Upper lobe of left lung (tissue), 6 donors: ENCODE measurements around the gene KAZN. TPM values are rescaled to one million over a fixed set of nuclear protein-coding genes. Genes with fewer than 3 reads are reported as not detected.

Source experiments
- ATAC-seq, 2 donors: fragments of 200-7000 bp; cut with Tn5 transposase; one replicate each; pipeline ENCODE4 v1.9.1; 2022; ENCODE audit warnings: mild to moderate bottlenecking in 2 of 2, moderate library complexity in 2 of 2; ENCODE audit not compliant: low FRiP score in 2 of 2
- DNase-seq, 2 donors: peaks; one replicate each; pipeline ENCODE4 v3.0.0-alpha.2; 2019 to 2020
- H3K27ac ChIP-seq, 4 donors: fragments of 200-600 bp; sonication (generic); one replicate each; pipeline ENCODE4 v1.5.1; 2016 to 2019
- H3K27me3 ChIP-seq, 4 donors: fragments of 200-600 bp; sonication (generic); one replicate each; pipeline ENCODE4 v1.5.1; 2017 to 2019
- H3K36me3 ChIP-seq, 4 donors: fragments of 200-600 bp; sonication (generic); one replicate each; pipeline ENCODE4 v1.5.1; 2016 to 2019
- H3K4me1 ChIP-seq, 4 donors: fragments of 200-600 bp; sonication (generic); one replicate each; pipeline ENCODE4 v1.5.1; 2018 to 2019
- H3K4me3 ChIP-seq, 4 donors: fragments of 200-600 bp; sonication (generic); one replicate each; pipeline ENCODE4 v1.5.1; 2017 to 2019; ENCODE audit warnings: mild to moderate bottlenecking in 2 of 4, moderate library complexity in 1 of 4
- H3K9me3 ChIP-seq, 4 donors: fragments of 200-600 bp; sonication (generic); one replicate each; pipeline ENCODE4 v1.5.1; 2018 to 2019
- EP300 ChIP-seq, 4 donors: sonication (generic); formaldehyde crosslinking; IDR thresholded peaks; one replicate each; pipeline ENCODE4 v1.5.1; 2017; ENCODE audit warnings: antibody characterized with exemption in 4 of 4, control low read depth in 2 of 4
- POLR2A ChIP-seq, 4 donors: fragments of 450-650 bp; IDR thresholded peaks; one replicate each; pipeline ENCODE4 v1.5.1; 2016 to 2017; ENCODE audit warnings: antibody characterized with exemption in 4 of 4, mild to moderate bottlenecking in 2 of 4
- POLR2AphosphoS5 ChIP-seq, 2 donors: sonication (generic); formaldehyde crosslinking; IDR thresholded peaks; one replicate each; pipeline ENCODE4 v1.5.1; 2017; ENCODE audit warnings: antibody characterized with exemption in 2 of 2
- WGBS, 2 donors: methylation state at CpG; one replicate each; pipeline ENCODE4 v1.1.5; 2017 to 2018; 5-methylcytosine and 5-hydroxymethylcytosine counted together
- total RNA-seq, 6 donors: library from RNA; depleted of rRNA in 4 of 6; stranded (reverse); fragments of >200 nt in 4 of 6; gene quantifications; one replicate each; pipeline versions ENCODE4 v1.1.0 to v1.2.1, GENCODE V29; 2016 to 2021
- TF ChIP-seq, protein P1 (sequence below), 6 experiments: fragments of 450-650 bp in 4 of 6; fragments of 200-600 bp in 2 of 6; sonication (generic) in 2 of 6; IDR thresholded peaks; one replicate each; pipeline ENCODE4 v1.5.1; 2016 to 2019; ENCODE audit warnings: antibody characterized with exemption in 6 of 6
- donor health status: DM: no; HTN: no; CAD: no; lungs with moderate emphysema.
- donor health status: DM: no; HTN: yes; CAD: no; lungs with severe emphysema.

KAZN gene
- total RNA-seq, 6 donors from 2014 or later, result 11.5 to 30.0 (median 17.6) TPM

DNA sequence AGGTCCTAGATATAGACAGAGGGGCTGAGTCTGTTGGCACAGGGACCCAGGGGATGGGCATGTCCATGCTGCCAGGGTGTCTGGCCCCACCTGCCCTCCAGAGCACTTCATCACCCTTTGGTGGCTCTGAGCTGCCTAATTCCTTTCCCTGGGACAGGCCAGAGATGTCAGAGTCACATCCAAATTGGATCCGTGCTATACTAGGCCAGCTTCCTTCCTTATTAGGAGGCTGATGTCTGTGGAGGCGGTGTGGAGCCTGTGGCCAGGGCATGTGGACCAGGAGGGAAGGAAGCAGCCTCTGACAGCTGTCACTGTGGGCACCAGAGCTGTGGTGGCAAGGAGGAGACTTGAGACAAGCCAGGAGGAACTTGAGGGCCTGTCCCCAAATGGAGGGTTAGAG is 477.3 kb downstream of the KAZN start:
- TF ChIP-seq POLR2AphosphoS5 (IDR thresholded peaks at IDR 0.05), result peak in 1 of 2 donors; percentile 19
- TF ChIP-seq EP300 (IDR thresholded peaks at IDR 0.05), result no peak
- Histone ChIP-seq H3K27me3 (no peaks in the 10 kb centered on the region), H3K27ac (peak overlapping the region in 3 of 4 donors; percentile 25 to 35 (median 27)), H3K36me3 (no peaks in the 10 kb centered on the region), H3K4me1 (peaks cover 0 to 7% (median 3%) of the 10 kb centered on the region in 4 donors), H3K4me3 (no peak overlapping the region), H3K9me3 (no peaks in the 10 kb centered on the region)
- DNase-seq, result no peak
- WGBS, 2 donors, result 43 to 45% methylated on average over 2 of the region's 2 CpGs
- no peak for ATAC-seq

DNA sequence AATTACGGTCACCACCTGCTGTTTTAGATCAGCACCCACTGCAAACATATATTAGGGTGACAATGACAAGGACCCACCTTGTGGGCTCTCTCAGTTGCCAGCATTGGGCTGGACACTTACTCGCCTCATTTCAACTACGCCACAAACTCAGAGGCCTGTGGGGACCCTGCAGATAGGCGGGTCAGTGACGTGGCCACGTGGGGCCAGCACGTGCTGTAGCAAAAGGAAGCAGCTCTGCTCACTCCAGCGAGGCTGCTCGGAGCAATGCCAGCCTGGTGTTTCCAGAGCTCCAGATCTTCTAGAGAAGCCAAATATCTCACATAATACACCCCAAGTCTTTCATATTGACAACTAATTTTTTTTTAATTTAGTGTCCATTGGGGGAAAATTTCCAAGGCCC is 478.3 kb downstream of the KAZN start:
- ATAC-seq (no peak), DNase-seq (no peak)
- Histone ChIP-seq H3K27ac (no peak overlapping the region), H3K36me3 (no peaks in the 10 kb centered on the region), H3K4me3 (no peak overlapping the region), H3K9me3 (no peaks in the 10 kb centered on the region), H3K4me1 (peaks cover 0 to 7% (median 3%) of the 10 kb centered on the region in 4 donors), H3K27me3 (no peaks in the 10 kb centered on the region)
- WGBS, 2 donors, result 82 to 90% methylated on average over 8 to 9 of the region's 9 CpGs
- no peak for TF ChIP-seq POLR2A (IDR thresholded peaks at IDR 0.05)
- TF ChIP-seq, protein P1, sequence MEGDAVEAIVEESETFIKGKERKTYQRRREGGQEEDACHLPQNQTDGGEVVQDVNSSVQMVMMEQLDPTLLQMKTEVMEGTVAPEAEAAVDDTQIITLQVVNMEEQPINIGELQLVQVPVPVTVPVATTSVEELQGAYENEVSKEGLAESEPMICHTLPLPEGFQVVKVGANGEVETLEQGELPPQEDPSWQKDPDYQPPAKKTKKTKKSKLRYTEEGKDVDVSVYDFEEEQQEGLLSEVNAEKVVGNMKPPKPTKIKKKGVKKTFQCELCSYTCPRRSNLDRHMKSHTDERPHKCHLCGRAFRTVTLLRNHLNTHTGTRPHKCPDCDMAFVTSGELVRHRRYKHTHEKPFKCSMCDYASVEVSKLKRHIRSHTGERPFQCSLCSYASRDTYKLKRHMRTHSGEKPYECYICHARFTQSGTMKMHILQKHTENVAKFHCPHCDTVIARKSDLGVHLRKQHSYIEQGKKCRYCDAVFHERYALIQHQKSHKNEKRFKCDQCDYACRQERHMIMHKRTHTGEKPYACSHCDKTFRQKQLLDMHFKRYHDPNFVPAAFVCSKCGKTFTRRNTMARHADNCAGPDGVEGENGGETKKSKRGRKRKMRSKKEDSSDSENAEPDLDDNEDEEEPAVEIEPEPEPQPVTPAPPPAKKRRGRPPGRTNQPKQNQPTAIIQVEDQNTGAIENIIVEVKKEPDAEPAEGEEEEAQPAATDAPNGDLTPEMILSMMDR (IDR thresholded peaks at IDR 0.05), result no peak
- TF ChIP-seq EP300 (IDR thresholded peaks at IDR 0.05), result no peak
- TF ChIP-seq POLR2AphosphoS5 (IDR thresholded peaks at IDR 0.05), result no peak

DNA sequence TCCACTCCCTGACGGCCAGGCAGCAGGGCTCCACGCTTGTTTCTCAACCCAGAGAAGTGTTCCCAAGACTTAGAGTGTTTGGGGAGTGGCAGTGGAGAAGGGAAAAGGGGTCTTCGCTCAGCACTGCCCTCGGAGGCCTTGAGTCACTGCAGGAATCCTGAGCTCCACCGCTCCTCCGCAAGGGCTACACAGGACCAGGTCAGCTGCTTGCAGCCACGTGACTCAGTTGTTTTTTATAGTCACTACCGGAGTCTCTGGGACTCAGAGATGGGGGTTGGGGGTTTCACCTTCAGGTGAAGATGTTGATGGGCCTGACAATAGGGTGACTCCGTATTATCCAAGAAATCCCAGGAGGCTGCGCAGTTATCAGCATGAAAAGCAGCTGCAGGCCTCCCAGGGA is 478.9 kb downstream of the KAZN start:
- DNase-seq (no peak), ATAC-seq (no peak)
- Histone ChIP-seq H3K36me3 (no peaks in the 10 kb centered on the region), H3K27ac (no peak overlapping the region), H3K4me1 (peaks cover 0 to 7% (median 3%) of the 10 kb centered on the region in 4 donors), H3K4me3 (no peak overlapping the region), H3K27me3 (no peaks in the 10 kb centered on the region), H3K9me3 (no peaks in the 10 kb centered on the region)
- TF ChIP-seq POLR2AphosphoS5 (IDR thresholded peaks at IDR 0.05) (no peak), EP300 (IDR thresholded peaks at IDR 0.05) (no peak), POLR2A (IDR thresholded peaks at IDR 0.05) (no peak)
- TF ChIP-seq, protein P1 (IDR thresholded peaks at IDR 0.05), result no peak
- 88 to 90% methylated on average over 10 of the region's 10 CpGs for WGBS, 2 donors

DNA sequence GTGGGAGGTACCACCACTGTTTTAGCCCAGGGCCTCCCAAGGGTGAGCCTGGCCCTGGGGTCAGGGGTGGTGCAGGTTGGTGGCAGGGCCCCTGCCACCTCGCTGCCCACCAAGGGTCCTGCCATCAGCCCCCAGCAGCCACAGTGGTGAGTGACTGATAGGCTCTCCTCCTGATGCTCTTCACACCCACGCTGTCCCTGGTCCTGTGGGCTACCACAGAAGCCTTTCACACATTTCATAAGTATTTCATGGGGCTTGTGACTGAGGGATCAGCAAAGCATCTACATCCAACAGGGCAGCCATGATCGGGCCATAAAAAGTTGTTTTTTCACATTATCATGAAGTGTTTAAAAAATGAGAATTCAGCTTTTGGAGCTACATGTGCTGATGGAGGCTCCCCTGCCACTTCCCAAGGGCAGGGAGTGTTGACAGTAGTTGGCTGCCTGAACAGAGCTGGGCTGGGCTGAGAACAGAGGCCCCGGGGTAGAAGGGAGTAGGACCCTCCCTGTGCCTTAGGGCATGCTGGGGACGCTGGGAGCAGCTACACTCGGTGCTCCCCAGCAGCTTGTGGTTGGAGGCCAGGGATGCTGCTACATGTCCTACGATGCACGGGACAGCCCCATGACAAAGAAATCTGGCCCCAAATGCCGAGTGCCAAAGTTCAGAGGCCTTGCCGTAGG is 482.0 kb downstream of the KAZN start:
- 82 to 83% methylated on average over 6 to 10 of the region's 10 CpGs for WGBS, 2 donors

DNA sequence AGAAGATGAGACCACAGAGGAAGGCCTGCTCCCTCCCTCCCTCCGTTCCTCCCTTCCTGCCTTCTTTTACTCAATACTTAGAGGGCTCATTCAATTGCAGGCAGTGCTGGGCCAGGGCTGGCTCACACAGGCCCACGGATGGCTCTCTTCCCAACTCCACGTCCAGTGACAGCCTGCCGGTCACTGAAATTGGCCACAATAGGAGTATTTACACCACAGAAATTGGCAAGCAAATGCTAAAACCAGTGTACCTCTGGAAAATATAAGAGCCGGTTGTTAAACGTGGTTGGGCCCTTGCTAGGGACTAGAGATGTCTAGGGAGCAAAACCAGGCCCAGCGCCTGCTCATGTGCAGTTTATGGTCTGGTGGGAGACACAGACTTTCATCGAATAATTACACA is 482.6 kb downstream of the KAZN start:
- H3K4me1 ChIP-seq, result peaks cover 0 to 4% (median 0%) of the 10 kb centered on the region in 4 donors
- no peak overlapping the region for H3K4me3 ChIP-seq
- no peak overlapping the region for H3K27ac ChIP-seq
- 66 to 78% methylated on average over 7 to 8 of the region's 8 CpGs for WGBS, 2 donors
- no peak for TF ChIP-seq POLR2AphosphoS5 (IDR thresholded peaks at IDR 0.05)
- TF ChIP-seq, protein P1 (IDR thresholded peaks at IDR 0.05), result no peak
- no peak for TF ChIP-seq EP300 (IDR thresholded peaks at IDR 0.05)
- TF ChIP-seq POLR2A (IDR thresholded peaks at IDR 0.05), result no peak
- H3K36me3 ChIP-seq, result no peaks in the 10 kb centered on the region
- H3K9me3 ChIP-seq, result no peaks in the 10 kb centered on the region
- DNase-seq (peak in 1 of 2 donors; percentile 24), ATAC-seq (no peak)
- no peaks in the 10 kb centered on the region for H3K27me3 ChIP-seq

More for the DNA sequence above, 482.0 kb downstream of the KAZN start:
- H3K36me3 ChIP-seq, result no peaks in the 10 kb centered on the region
- H3K4me3 ChIP-seq, result no peak overlapping the region
- DNase-seq (peak in 1 of 2 donors; percentile 23), ATAC-seq (no peak)
- H3K4me1 ChIP-seq, result peaks cover 0 to 7% (median 2%) of the 10 kb centered on the region in 4 donors
- H3K9me3 ChIP-seq, result no peaks in the 10 kb centered on the region
- H3K27ac ChIP-seq, result no peak overlapping the region
- no peak for TF ChIP-seq POLR2AphosphoS5 (IDR thresholded peaks at IDR 0.05)
- TF ChIP-seq, protein P1 (IDR thresholded peaks at IDR 0.05), result no peak
- TF ChIP-seq EP300 (IDR thresholded peaks at IDR 0.05), result no peak
- TF ChIP-seq POLR2A (IDR thresholded peaks at IDR 0.05), result no peak
- H3K27me3 ChIP-seq, result no peaks in the 10 kb centered on the region
